Uterus (tissue), 4 donors: ENCODE measurements around the gene CCDC186. TPM values are rescaled to one million over a fixed set of nuclear protein-coding genes. Genes with fewer than 3 reads are reported as not detected.

Experiments used
- DNase-seq, 2 donors: peaks; one replicate each; pipeline ENCODE4 v3.0.0-alpha.2; 2019 to 2020
- H3K27ac ChIP-seq, 2 donors: fragments of 200-600 bp; sonication (generic); 1 replicate in 1 of 2; 2 replicates in 1 of 2; pipeline ENCODE4 v1.5.1; 2016 to 2018
- H3K27me3 ChIP-seq, 2 donors: fragments of 200-600 bp; sonication (generic); one replicate each; pipeline ENCODE4 v1.5.1; 2018 to 2019; ENCODE audit warnings: control low read depth in 1 of 2
- H3K36me3 ChIP-seq, 2 donors: fragments of 200-600 bp; sonication (generic); one replicate each; pipeline ENCODE4 v1.5.1; 2019; ENCODE audit warnings: control low read depth in 1 of 2
- H3K4me1 ChIP-seq, 2 donors: fragments of 200-600 bp; sonication (generic); one replicate each; pipeline ENCODE4 v1.5.1; 2018 to 2019; ENCODE audit warnings: control low read depth in 1 of 2
- H3K4me3 ChIP-seq, 2 donors: fragments of 200-600 bp; sonication (generic); 1 replicate in 1 of 2; 2 replicates in 1 of 2; pipeline ENCODE4 v1.5.1; 2018 to 2019; ENCODE audit warnings: mild to moderate bottlenecking in 1 of 2
- H3K9me3 ChIP-seq, 2 donors: fragments of 200-600 bp; sonication (generic); one replicate each; pipeline ENCODE4 v1.5.1; 2019; ENCODE audit warnings: control low read depth in 1 of 2
- CTCF ChIP-seq, 4 experiments: fragments of 200-600 bp in 2 of 4; fragments of 450-650 bp in 2 of 4; sonication (generic) in 2 of 4; IDR thresholded peaks; one replicate each; pipeline ENCODE4 v1.5.1; 2016 to 2019; ENCODE audit warnings: antibody characterized with exemption in 4 of 4, mild to moderate bottlenecking in 2 of 4, moderate library complexity in 1 of 4
- POLR2A ChIP-seq, 2 donors: fragments of 450-650 bp; IDR thresholded peaks; one replicate each; pipeline ENCODE4 v1.6.1; 2016; ENCODE audit warnings: antibody characterized with exemption in 2 of 2, mild to moderate bottlenecking in 1 of 2, moderate library complexity in 1 of 2
- intact Hi-C: fragments of 100-400 bp; cut with DNase I; formaldehyde crosslinking; loops from one replicate; pipeline ENCODE4 v1.15.1; 2023; ENCODE audit warnings: low total_unique reads
- total RNA-seq, 4 donors: library from RNA; depleted of rRNA in 3 of 4; stranded (reverse); fragments of >200 nt in 3 of 4; gene quantifications; one replicate each; pipeline versions ENCODE4 v1.1.0 to v1.2.4, GENCODE V29; 2014 to 2023
- donor health status: DM: yes; HTN: yes; CAD: no.

CCDC186 gene
- total RNA-seq, 4 donors from 2014 or later: 7.6 to 52.6 (median 24.9) TPM

DNA sequence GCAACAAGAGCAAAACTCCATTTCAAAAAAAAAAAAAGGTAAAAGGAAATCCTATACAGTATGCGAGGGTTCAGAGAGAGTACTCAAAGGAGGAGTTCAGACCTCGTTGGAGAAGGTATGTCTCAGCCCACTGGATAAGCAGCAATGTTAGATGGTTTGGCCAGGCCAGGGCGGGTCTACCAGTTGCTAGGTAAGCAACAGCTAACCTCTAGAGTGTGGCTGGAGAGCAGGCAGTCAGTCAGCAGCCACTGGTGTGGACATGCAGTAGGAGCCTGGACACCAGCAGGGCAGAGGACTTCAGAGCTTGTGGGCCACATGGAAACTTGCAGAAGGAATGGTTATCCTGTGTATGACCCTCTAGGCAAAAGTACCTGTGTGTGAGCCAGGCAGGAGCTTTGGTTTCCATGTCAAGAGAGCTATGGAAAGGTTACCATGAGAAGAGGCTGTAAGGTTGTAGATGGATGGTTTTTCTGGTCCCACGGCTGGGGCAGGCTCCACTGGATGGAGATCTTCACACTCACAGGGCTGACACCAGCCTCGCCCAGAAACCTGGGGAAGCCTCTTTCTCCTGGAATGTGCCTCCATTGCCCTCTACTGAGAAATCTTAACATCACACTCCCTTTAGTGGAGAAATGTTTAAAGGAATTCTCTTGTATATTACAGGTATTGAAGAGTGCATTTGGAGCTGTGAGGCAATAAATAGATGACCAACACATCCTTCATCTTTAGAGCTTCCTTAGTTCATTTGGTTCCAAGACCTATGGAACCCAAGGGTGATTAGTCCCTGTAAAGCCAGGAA is 63.6 kb downstream of the CCDC186 start:
- intact Hi-C loops: no loop called here
- H3K36me3 ChIP-seq: no peaks in the 10 kb centered on the region
- H3K27ac ChIP-seq: no peak overlapping the region
- no peak for DNase-seq
- no peak overlapping the region for H3K4me3 ChIP-seq
- H3K27me3 ChIP-seq: no peaks in the 10 kb centered on the region
- TF ChIP-seq POLR2A (IDR thresholded peaks at IDR 0.05) (no peak), CTCF (IDR thresholded peaks at IDR 0.05) (no peak)
- H3K9me3 ChIP-seq: no peaks in the 10 kb centered on the region
- H3K4me1 ChIP-seq: no peaks in the 10 kb centered on the region

DNA sequence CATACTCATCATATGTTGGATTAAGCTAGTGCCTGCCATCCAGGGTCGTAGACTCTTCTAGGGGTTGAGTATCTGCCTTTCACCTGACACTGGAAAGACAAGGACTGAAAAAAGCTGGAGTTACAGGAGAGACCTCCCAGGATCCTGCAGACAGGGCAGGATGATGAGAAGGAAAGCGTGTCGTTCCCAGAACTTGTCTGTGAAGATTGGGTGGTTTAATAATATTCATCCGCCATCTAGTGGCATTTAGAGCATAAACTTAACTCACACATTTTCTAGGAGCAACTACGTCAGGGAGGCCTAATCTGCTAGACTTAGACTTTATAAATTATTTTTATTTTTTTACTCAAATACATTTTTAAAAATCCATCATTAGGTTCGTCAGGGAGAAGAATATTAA is 70.7 kb downstream of the CCDC186 start:
- H3K9me3 ChIP-seq: no peaks in the 10 kb centered on the region
- intact Hi-C loops: loop anchor here (10.0 kb wide), 1 partner anchor 298 kb away; no protein-coding TSS in a partner anchor
- no peak for DNase-seq

DNA sequence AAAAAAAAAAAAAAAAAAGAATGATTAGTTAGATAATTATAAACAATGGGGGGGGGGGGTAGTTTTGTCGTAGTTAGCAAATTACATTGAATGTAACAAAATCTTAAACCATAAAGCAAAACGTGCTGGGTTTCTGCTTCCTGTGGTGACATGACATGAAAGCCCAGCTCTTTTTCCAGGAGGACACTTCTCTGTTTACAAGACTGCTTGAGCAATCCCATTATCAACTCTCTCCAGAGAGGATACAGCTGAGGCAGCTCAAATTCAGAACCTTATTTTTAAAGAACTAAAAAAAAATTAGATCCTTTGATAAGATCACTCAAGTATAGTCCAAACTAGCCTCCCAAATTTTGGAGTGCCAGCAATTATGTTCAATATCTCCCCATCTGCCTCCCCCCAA is 71.7 kb downstream of the CCDC186 start:
- no peak overlapping the region for H3K27ac ChIP-seq
- DNase-seq: no peak
- no peaks in the 10 kb centered on the region for H3K36me3 ChIP-seq
- H3K27me3 ChIP-seq: no peaks in the 10 kb centered on the region
- peaks cover 0 to 4% of the 10 kb centered on the region in 2 donors for H3K4me1 ChIP-seq
- H3K4me3 ChIP-seq: no peak overlapping the region
- no peaks in the 10 kb centered on the region for H3K9me3 ChIP-seq
- intact Hi-C loops: loop anchor here (10.0 kb wide), 1 partner anchor 297 kb away; no protein-coding TSS in a partner anchor
- TF ChIP-seq CTCF (IDR thresholded peaks at IDR 0.05) (no peak), POLR2A (IDR thresholded peaks at IDR 0.05) (no peak)

More for the DNA sequence above, 70.7 kb downstream of the CCDC186 start:
- TF ChIP-seq POLR2A (IDR thresholded peaks at IDR 0.05) (no peak), CTCF (IDR thresholded peaks at IDR 0.05) (peak; percentile 23 to 65 (median 56))
- no peaks in the 10 kb centered on the region for H3K36me3 ChIP-seq
- no peak overlapping the region for H3K4me3 ChIP-seq
- H3K27ac ChIP-seq: no peak overlapping the region
- peaks cover 0 to 4% of the 10 kb centered on the region in 2 donors for H3K4me1 ChIP-seq
- no peaks in the 10 kb centered on the region for H3K27me3 ChIP-seq

- peak overlapping the region; percentile 18 to 29 for H3K4me3 ChIP-seq
- no peak overlapping the region for H3K27ac ChIP-seq
- intact Hi-C loops: loop anchor here (10.0 kb wide), 1 partner anchor 296 kb away; no protein-coding TSS in a partner anchor
- TF ChIP-seq POLR2A (IDR thresholded peaks at IDR 0.05) (no peak), CTCF (IDR thresholded peaks at IDR 0.05) (no peak)
- DNase-seq: peak in 1 of 2 donors; percentile 26
- no peaks in the 10 kb centered on the region for H3K9me3 ChIP-seq
- H3K4me1 ChIP-seq: peaks cover 0 to 4% of the 10 kb centered on the region in 2 donors
- no peaks in the 10 kb centered on the region for H3K27me3 ChIP-seq
- H3K36me3 ChIP-seq: no peaks in the 10 kb centered on the region
Measured at GRCh38 chr10:114100848-114101741, 72.9 kb downstream of the CCDC186 start.
